Measurements from ENCODE around the gene PKDCC. TPM values are rescaled to one million over a fixed set of nuclear protein-coding genes. Genes with fewer than 3 reads are reported as not detected.

Gene PKDCC
- total and polyA plus RNA-seq, 2 of the 8 experiments (the other 6 are each of a cell fraction or from before 2014, with no cell fraction given): 49.9 to 80.1 TPM

GRCh38 chr2:42010743-42011298 is 37.0 kb upstream of the PKDCC start (continued):
- TF ChIP-seq CHD7 (IDR thresholded peaks at IDR 0.05; ENCODE audit: insufficient replicate concordance, low read length) (no peak), GTF2F1 (IDR thresholded peaks at IDR 0.05; ENCODE audit: borderline replicate concordance, low read depth, low read length) (no peak), TAF1 (IDR thresholded peaks at IDR 0.05; ENCODE audit: low read depth, low read length) (no peak), KDM4A (IDR thresholded peaks at IDR 0.05; ENCODE audit: low read depth, low read length, severe bottlenecking) (no peak), PHF8 (conservative IDR thresholded peaks at IDR 0.05; ENCODE audit: low read depth, low read length) (no peak), USF2 (IDR thresholded peaks at IDR 0.05; ENCODE audit: low read length) (no peak), CHD2 (IDR thresholded peaks at IDR 0.05; ENCODE audit: low read length) (no peak), RNF2 (IDR thresholded peaks at IDR 0.05; ENCODE audit: borderline replicate concordance, low read depth, low read length, missing control alignments, poor library complexity, severe bottlenecking) (no peak)
